NCI-H146 treated with DMSO at 0.1 percent for 48 hours (cell line): ENCODE results near the gene DOK4.

Experiments
- DNase-seq: peaks from one replicate; lab custom pipeline; 2025; ENCODE audit not compliant: unreplicated experiment; lab: John Stamatoyannopoulos, UW

The DOK4 gene

GRCh38 chr16:57478396-57479204 is 7.7 kb downstream of the DOK4 start:
- DNase-seq = no peak

- DNase-seq = no peak
Observed at GRCh38 chr16:57477531-57478202, 8.6 kb downstream of the DOK4 start.

GRCh38 chr16:57476546-57477410 is 9.5 kb downstream of the DOK4 start:
- DNase-seq = no peak

GRCh38 chr16:57475711-57476339 is 10.5 kb downstream of the DOK4 start:
- DNase-seq = no peak

- no peak for DNase-seq
Observed at GRCh38 chr16:57474671-57475661, 11.3 kb downstream of the DOK4 start.

GRCh38 chr16:57473906-57474305 is 12.4 kb downstream of the DOK4 start:
- no peak for DNase-seq

GRCh38 chr16:57473176-57473840 is 13.0 kb downstream of the DOK4 start:
- DNase-seq = no peak

- no peak for DNase-seq
Observed at GRCh38 chr16:57472665-57473060, 13.6 kb downstream of the DOK4 start.

GRCh38 chr16:57471852-57472664 is 14.2 kb downstream of the DOK4 start:
- DNase-seq = peak; percentile 2

- no peak for DNase-seq
Observed at GRCh38 chr16:57471209-57471608, 15.1 kb downstream of the DOK4 start.

GRCh38 chr16:57470711-57471110 is 15.6 kb downstream of the DOK4 start:
- no peak for DNase-seq

GRCh38 chr16:57469917-57470470 is 16.3 kb downstream of the DOK4 start:
- no peak for DNase-seq

- no peak for DNase-seq
Observed at GRCh38 chr16:57469046-57469445, 17.2 kb downstream of the DOK4 start.

- no peak for DNase-seq
Observed at GRCh38 chr16:57468346-57468745, 17.9 kb downstream of the DOK4 start.

- no peak for DNase-seq
Observed at GRCh38 chr16:57464523-57464922, 21.8 kb downstream of the DOK4 start.

- DNase-seq = no peak
Observed at GRCh38 chr16:57462978-57463362, 23.3 kb downstream of the DOK4 start.

GRCh38 chr16:57462209-57462977 is 23.9 kb downstream of the DOK4 start, which contains the start of gene POLR2C:
TSS of gene POLR2C (plus strand) at chr16:57462679. CDS start at chr16:57462725, 46 bp downstream.
- DNase-seq = peak; percentile 28
